Stomach (tissue), 9 donors: Measurements from ENCODE around the gene MVP. TPM values are rescaled to one million over a fixed set of nuclear protein-coding genes. Genes with fewer than 3 reads are reported as not detected.

Experiments used
- DNase-seq, 2 donors: peaks; one replicate each; pipeline versions ENCODE4 v3.0.0 to v3.0.0-alpha.2; 2013 to 2019
- H3K27ac ChIP-seq, 5 donors: fragments of 200-600 bp in 4 of 5; sonication (generic) in 4 of 5; one replicate each; pipeline ENCODE4 v1.5.1; 2013 to 2019; ENCODE audit warnings: mild to moderate bottlenecking in 1 of 5, moderate library complexity in 1 of 5
- H3K27me3 ChIP-seq, 3 donors: fragments of 200-600 bp; sonication (generic); one replicate each; pipeline ENCODE4 v1.5.1; 2017 to 2019; ENCODE audit warnings: mixed run types in 1 of 3
- H3K36me3 ChIP-seq, 4 donors: fragments of 200-600 bp; sonication (generic); 1 replicate in 3 of 4; 2 replicates in 1 of 4; pipeline ENCODE4 v1.5.1; 2016 to 2019
- H3K4me1 ChIP-seq, 4 donors: fragments of 200-600 bp; sonication (generic); one replicate each; pipeline ENCODE4 v1.5.1; 2016 to 2019
- H3K4me3 ChIP-seq, 4 donors: fragments of 200-600 bp; sonication (generic) in 3 of 4; one replicate each; pipeline ENCODE4 v1.5.1; 2016 to 2019; ENCODE audit warnings: mild to moderate bottlenecking in 1 of 4
- H3K9me3 ChIP-seq, 4 donors: fragments of 200-600 bp; sonication (generic); one replicate each; pipeline ENCODE4 v1.5.1; 2016 to 2019
- EP300 ChIP-seq: sonication (generic); formaldehyde crosslinking; IDR thresholded peaks from one replicate; pipeline ENCODE4 v1.6.1; 2017; ENCODE audit warnings: antibody characterized with exemption
- POLR2A ChIP-seq, 4 donors: fragments of 450-650 bp; IDR thresholded peaks; one replicate each; pipeline ENCODE4 v1.6.1; 2016; ENCODE audit warnings: antibody characterized with exemption in 4 of 4, control low read depth in 2 of 4, mild to moderate bottlenecking in 1 of 4, moderate library complexity in 1 of 4
- POLR2AphosphoS5 ChIP-seq, 3 donors: sonication (generic); formaldehyde crosslinking; IDR thresholded peaks; one replicate each; pipeline ENCODE4 v1.6.1; 2016; ENCODE audit warnings: antibody characterized with exemption in 3 of 3
- WGBS, 5 donors: extraction: QIAGEN DNeasy Blood & Tissue Kit in 3 of 5; methylation state at CpG; one replicate each; pipeline versions ENCODE4 v1.1.5 to v1.1.7; 2013 to 2018; 5-methylcytosine and 5-hydroxymethylcytosine counted together
- intact Hi-C: fragments of 100-400 bp; cut with DNase I; formaldehyde crosslinking; loops from one replicate; pipeline ENCODE4 v1.15.1; 2023; ENCODE audit warnings: low total_unique reads
- polyA plus RNA-seq, 3 donors: library from polyadenylated mRNA; stranded (reverse); fragments of 200-250 nt; gene quantifications; one replicate each; pipeline ENCODE4 v1.2.3, GENCODE V29; 2013
- total RNA-seq, 5 donors: library from RNA; depleted of rRNA; stranded (reverse); fragments of >200 nt; gene quantifications; one replicate each; pipeline versions ENCODE4 v1.1.0 to v1.2.3, GENCODE V29; 2014 to 2016
- TF ChIP-seq, protein P1 (sequence below), 7 experiments: fragments of 450-650 bp in 4 of 7; fragments of 200-600 bp in 3 of 7; sonication (generic) in 3 of 7; IDR thresholded peaks; one replicate each; pipeline ENCODE4 v1.5.1; 2016 to 2019; ENCODE audit warnings: antibody characterized with exemption in 7 of 7, control low read depth in 2 of 7, mild to moderate bottlenecking in 1 of 7
- donor health status: healthy with polysubstance abuse.
- donor health status: Bipolar disorder and iron deficiency.
- donor health status: healthy.

The MVP gene
- total and polyA plus RNA-seq, 8 donors, result 92.2 to 453 (median 133) TPM

DNA sequence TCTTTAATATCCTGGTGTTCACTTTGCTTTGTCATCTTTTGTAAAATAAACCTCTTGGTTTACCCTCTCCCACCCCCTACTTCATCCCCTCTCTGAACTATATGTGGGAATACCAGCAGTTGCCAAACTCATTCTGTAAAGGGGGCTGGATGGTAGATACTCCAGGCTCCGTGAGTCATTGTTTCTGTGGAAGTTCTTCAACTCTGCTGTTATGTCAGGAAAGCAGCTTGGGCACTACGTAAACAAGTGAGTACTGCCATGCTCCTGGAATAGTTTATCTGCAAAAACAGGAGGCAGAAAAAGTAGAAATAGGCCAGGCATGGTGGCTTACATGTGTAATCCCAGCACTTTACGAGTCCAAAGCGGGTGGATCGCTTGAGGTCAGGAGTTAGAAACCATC, 17.6 kb downstream of the MVP start:
- no peak for DNase-seq
- H3K27ac ChIP-seq, result no peak overlapping the region
- no peaks in the 10 kb centered on the region for H3K27me3 ChIP-seq
- H3K4me3 ChIP-seq, result no peak overlapping the region
- no peaks in the 10 kb centered on the region for H3K9me3 ChIP-seq
- peaks cover 89 to 100% (median 100%) of the 10 kb centered on the region in 4 donors for H3K36me3 ChIP-seq
- no peak for TF ChIP-seq POLR2AphosphoS5 (IDR thresholded peaks at IDR 0.05)
- TF ChIP-seq EP300, result no peak
- TF ChIP-seq, protein P1, sequence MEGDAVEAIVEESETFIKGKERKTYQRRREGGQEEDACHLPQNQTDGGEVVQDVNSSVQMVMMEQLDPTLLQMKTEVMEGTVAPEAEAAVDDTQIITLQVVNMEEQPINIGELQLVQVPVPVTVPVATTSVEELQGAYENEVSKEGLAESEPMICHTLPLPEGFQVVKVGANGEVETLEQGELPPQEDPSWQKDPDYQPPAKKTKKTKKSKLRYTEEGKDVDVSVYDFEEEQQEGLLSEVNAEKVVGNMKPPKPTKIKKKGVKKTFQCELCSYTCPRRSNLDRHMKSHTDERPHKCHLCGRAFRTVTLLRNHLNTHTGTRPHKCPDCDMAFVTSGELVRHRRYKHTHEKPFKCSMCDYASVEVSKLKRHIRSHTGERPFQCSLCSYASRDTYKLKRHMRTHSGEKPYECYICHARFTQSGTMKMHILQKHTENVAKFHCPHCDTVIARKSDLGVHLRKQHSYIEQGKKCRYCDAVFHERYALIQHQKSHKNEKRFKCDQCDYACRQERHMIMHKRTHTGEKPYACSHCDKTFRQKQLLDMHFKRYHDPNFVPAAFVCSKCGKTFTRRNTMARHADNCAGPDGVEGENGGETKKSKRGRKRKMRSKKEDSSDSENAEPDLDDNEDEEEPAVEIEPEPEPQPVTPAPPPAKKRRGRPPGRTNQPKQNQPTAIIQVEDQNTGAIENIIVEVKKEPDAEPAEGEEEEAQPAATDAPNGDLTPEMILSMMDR (IDR thresholded peaks at IDR 0.05), result no peak
- TF ChIP-seq POLR2A (IDR thresholded peaks at IDR 0.05), result no peak
- intact Hi-C loops, result no loop called here
- 91 to 96% (median 94%) methylated on average over 5 of the region's 5 CpGs for WGBS, 5 donors
- H3K4me1 ChIP-seq, result no peaks in the 10 kb centered on the region

DNA sequence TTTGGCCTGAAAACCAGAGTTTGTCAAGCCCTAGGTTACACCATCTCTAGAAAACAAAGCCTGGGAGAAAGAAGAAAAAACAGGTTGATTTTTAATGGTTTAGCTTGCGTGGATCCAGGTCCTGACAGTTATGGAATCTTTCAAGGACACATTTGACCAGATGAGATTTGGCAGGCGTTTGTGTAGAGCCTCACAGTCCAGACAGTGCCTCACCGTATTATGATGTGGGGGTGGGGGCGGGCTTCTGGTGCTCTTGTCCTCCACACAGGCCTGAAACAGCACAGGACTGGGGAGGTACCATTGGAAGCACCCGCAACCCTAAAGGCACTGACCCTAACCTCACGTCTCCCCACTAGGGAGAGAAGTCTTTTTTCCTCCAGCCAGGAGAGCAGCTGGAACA, 19.6 kb downstream of the MVP start:
- H3K4me1 ChIP-seq, result no peaks in the 10 kb centered on the region
- intact Hi-C loops, result no loop called here
- H3K4me3 ChIP-seq, result no peak overlapping the region
- 88 to 95% (median 92%) methylated on average over 6 of the region's 6 CpGs for WGBS, 5 donors
- H3K27ac ChIP-seq, result no peak overlapping the region
- H3K27me3 ChIP-seq, result no peaks in the 10 kb centered on the region
- H3K36me3 ChIP-seq, result peaks cover 84 to 100% (median 98%) of the 10 kb centered on the region in 4 donors
- H3K9me3 ChIP-seq, result no peaks in the 10 kb centered on the region
- TF ChIP-seq, protein P1 (IDR thresholded peaks at IDR 0.05), result no peak
- TF ChIP-seq EP300, result no peak
- TF ChIP-seq POLR2A (IDR thresholded peaks at IDR 0.05), result no peak
- no peak for TF ChIP-seq POLR2AphosphoS5 (IDR thresholded peaks at IDR 0.05)
- DNase-seq, result no peak

DNA sequence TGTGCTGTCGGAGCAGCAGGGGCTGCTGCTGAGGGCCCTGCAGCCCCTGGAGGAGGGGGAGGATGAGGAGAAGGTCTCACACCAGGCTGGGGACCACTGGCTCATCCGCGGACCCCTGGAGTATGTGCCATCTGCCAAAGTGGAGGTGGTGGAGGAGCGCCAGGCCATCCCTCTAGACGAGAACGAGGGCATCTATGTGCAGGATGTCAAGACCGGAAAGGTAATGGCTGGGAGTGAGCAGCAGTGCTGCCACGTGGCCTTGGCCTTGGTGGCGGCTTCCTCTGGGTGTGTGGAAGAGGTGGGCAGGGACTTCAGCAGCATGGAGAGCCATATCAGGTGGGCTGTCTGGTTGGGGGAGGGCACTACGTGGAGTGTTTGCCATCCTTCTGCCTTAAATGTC, 20.0 kb downstream of the MVP start:
- Histone ChIP-seq H3K9me3 (no peaks in the 10 kb centered on the region), H3K27ac (no peak overlapping the region), H3K4me3 (no peak overlapping the region), H3K4me1 (no peaks in the 10 kb centered on the region), H3K27me3 (no peaks in the 10 kb centered on the region), H3K36me3 (peaks cover 84 to 100% (median 98%) of the 10 kb centered on the region in 4 donors)
- intact Hi-C loops, result no loop called here
- no peak for DNase-seq
- no peak for TF ChIP-seq EP300
- TF ChIP-seq POLR2A (IDR thresholded peaks at IDR 0.05), result no peak
- TF ChIP-seq POLR2AphosphoS5 (IDR thresholded peaks at IDR 0.05), result no peak
- TF ChIP-seq, protein P1 (IDR thresholded peaks at IDR 0.05), result no peak
- WGBS, 5 donors, result 78 to 87% (median 83%) methylated on average over 8 to 10 of the region's 10 CpGs

DNA sequence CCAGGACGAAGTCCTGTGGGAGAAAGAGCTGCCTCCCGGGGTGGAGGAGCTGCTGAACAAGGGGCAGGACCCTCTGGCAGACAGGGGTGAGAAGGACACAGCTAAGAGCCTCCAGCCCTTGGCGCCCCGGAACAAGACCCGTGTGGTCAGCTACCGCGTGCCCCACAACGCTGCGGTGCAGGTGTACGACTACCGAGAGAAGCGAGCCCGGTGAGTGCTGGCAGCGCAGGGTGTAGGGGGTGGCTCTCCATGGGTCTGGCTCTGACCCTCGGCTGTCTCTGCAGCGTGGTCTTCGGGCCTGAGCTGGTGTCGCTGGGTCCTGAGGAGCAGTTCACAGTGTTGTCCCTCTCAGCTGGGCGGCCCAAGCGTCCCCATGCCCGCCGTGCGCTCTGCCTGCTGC, 21.4 kb downstream of the MVP start:
- Histone ChIP-seq H3K27me3 (no peaks in the 10 kb centered on the region), H3K9me3 (no peaks in the 10 kb centered on the region), H3K4me1 (no peaks in the 10 kb centered on the region), H3K27ac (no peak overlapping the region), H3K36me3 (peaks cover 86 to 100% (median 98%) of the 10 kb centered on the region in 4 donors), H3K4me3 (no peak overlapping the region)
- 90 to 93% (median 92%) methylated on average over 17 to 23 of the region's 23 CpGs for WGBS, 5 donors
- TF ChIP-seq POLR2A (IDR thresholded peaks at IDR 0.05) (no peak), POLR2AphosphoS5 (IDR thresholded peaks at IDR 0.05) (no peak), EP300 (no peak)
- TF ChIP-seq, protein P1 (IDR thresholded peaks at IDR 0.05), result no peak
- intact Hi-C loops, result no loop called here
- no peak for DNase-seq
